Germinal center (tissue), 1 donor: ENCODE measurements around the gene HID1.
"Not testable (repeated sequence)": the region's sequence is repeated elsewhere in the genome, so short reads cannot be mapped to it uniquely, and the experiment has no call there.

ENCODE experiments used
- DNase-seq: peaks from one replicate; pipeline ENCODE4 v3.0.0; 2012; ENCODE audit warnings: mixed read lengths, low spot score

HID1 gene

DNA sequence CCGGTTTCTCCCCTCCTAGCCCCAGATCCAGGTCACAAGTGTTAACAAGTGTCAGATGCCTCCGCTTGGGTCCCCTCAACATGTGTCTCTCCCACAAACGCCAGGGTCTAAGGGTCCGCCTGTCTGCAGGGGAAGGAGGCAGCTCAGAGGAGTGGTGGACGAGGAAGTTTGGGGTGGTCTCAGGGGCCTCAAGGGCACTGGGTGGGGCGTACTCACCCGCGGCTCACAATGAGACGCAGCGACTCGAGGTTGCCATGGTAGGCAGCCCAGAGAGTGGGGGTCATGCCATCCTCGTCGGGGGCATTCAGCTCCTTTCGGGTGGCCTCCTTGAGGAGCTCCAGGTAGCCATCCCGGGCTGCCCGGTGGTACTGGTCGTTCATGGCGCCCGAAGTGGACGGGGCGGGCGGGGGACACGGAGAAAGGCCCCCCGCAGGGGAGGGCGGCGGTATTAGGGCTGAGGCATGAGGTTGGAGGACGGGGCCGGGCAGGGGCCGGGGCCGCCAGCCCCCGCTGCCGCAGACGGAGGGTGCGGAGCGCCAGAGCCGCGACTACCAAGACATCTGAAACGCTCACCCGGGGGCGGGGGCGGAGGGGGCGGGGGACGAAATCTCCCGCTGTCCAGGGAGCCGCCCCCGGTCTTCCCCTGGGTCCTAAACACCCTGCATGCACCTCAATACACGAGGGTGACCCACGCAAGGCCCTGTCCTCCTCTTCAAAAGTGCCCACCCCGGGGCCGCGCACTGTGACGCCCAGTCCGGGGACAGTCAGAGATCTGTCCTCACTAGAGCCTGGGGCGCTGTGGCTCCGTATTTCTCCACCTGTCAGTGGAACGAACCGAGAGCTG is 49.6 kb downstream of the HID1 start, which contains the start of gene USH1G:
Gene USH1G, minus strand, starts transcription at position 562 of the 844 bp plus-strand sequence. Its CDS starts 182 bp downstream, at position 380.
- no peak for DNase-seq

DNA sequence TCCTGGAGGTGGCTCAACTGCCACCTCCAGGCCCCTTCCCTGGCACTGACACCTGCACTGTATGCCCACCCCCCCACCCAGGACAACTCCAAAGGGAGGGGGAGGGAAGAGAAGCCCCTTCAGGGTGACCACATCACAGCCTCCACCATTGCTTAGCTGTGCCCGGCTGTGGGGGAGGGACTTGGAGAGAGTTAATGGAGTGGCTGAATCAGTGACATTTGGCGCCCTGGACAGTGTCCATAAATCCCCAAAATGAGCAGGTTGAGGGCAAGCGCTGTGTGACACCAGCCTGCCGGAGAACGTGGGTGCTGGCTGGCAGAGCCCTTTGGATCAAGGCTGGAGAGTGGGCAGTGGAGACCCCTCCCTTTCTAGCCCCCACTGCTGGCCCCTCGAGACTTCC is 50.4 kb downstream of the HID1 start:
- no peak for DNase-seq

DNA sequence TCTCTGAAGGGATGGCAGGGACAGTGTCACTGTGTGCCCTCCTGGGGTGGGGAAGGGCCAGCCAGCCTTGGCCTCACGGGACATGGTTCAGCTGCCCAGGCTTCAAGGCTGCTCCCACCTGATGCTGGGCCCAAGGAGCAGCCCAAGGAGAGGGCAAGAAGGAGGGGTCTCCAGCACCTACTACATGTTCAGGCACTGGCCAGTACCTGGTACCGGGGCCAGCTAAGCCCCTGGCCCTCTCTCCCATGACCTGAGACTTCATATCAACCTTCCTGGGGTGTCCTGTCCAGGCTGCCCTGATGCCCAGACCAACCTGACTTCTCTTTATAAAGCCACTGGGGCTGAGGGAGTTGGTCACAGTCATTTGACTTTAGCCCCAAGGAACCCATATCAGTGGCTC is 50.8 kb downstream of the HID1 start:
- DNase-seq, result no peak

DNA sequence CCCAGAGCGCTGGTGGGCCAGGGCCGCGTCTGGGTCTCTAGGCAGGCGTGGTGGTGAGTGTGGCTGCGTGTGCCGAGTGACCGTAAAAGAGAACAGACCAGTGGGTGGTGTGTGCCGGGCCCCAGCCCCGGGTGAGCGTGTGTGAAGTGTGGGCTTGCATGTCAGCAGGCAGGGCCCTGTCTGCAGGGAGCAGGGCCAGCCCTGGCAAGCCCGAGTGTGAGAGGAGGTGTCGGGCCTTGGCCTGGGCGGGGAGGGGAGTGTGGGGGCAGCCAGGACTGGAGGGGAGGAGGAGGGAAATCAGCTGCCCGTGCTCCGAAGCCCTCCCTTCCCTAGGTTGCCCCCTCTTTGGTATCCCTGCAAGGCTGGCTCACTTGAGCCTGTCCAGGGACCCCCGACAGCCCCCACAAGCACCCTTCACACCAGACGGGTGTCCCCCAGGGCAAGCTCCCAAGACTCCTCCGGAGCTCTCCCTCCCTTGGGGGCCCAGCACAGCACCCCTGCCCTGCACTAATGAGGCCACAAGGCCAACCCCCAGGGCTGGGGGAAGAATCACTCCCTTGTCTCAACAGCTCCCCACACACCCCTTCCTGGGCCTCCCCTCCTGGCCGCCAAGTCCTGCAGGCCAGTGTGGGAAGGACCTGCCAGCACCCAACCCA is 51.4 kb downstream of the HID1 start:
- DNase-seq, result no peak

DNA sequence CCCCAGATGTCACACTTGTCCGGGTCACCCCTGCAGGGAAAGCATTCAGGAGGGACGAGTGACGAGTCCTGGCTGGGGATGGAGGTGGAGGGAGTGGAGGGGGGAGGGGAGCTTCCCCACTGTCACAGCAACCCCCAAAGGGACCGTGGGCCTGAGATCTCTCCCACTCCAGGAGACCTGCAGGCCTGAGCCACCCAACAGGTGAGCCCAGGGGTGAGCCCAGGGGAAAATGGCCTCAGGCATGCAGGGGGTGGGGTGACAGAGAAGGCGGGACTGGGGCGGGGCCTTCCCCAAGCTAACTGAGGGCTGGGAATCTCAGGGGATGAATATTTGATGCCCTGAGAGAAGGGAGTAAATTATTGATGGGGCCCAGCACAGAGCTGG is 51.9 kb downstream of the HID1 start:
- no peak for DNase-seq

DNA sequence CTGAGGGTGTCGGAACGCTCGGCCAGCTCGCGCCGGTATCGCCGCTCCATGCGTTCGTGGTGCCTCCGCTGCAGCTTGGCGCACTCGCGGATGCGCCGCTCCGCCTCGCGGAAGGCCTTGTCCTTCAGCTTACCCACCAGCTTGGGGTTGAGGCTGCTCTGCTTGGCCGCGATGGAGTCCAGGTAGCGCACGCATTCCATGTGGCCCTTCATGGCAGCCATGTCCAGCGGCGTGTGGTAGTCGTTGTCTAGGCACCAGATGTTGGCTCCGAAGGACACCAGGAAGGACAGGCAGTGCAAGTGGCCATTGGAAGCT is 52.3 kb downstream of the HID1 start:
- DNase-seq, result no peak

DNA sequence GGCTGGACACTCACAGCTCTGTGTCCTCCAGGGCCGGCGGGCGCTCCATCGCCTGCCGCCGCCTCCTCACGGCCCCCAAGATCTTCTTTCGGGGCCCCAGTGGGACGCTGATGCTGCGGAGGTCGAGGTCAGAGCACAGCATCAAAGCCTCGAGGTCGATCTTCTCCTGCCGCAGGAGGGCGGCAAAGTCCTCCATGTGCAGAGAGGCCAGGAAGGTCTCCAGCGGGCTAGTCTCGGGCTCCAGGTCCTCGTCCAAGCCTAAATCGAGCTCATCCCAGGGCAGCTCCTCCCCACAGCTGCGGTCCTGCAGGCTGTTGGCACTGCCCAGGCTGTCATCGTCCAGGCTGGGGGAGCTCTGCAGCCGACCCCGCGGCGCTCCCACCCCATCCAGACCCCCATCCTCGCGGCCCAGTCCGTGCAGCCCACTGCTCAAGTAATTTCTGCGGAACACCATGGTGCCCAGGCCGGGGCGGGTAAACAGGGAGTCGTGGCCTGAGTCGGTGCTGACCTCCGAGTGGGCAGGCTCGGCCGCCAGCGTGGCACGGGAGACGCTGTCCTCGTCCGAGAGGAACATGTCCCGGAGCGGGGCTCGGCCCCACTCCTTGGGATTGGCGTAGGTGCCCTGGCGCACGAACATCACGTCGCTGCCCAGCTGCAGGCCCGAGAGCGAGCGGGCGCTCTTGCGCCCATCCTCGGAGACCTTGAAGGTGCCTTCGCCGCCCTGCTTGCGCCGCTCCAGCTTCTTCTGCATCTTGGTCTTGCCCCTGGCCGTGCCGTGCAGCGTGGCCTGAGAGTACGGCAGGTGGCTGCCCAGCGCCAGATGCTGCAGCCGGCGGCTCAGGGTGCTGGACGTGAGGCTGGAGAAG is 52.9 kb downstream of the HID1 start:
- no peak for DNase-seq

DNA sequence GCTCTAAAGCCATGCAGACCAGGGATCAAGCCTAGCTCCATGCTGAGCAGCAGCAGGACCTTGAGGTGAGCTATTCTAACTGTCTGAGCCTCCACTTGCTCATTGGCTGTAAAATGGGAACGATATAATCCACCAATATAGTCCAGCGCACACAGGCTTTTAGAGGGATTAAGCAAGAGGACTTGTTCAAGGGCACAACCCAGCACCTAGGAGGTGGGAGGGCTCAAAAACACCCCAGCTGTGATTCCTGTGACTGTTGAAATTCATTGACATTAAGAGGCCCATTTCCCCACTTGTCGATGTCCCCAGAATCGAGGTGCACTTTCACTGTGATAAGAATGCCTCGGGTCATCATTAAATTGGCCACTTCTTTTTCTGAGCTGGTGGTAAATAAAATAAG is 53.7 kb downstream of the HID1 start:
- DNase-seq, result no peak

DNA sequence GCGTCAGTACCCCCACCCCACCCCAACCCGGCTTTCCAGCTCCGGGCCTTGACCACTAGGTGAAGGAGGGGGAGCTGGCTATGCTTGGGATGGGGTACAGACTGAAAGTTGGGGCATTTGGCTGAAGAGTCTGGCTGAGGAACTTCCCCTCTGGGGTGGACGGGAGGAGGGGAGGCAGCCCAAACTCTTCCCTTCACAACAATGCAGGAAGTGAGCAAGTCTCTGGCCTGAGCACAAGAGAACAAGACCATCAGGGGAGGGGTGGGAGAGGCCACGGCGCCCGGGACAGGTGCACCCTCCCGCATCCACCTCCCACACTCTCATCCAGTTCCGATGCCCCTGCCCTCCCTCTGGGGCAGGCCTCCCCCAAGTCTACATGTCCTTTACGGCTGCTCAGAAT is 55.1 kb downstream of the HID1 start:
- no peak for DNase-seq

DNA sequence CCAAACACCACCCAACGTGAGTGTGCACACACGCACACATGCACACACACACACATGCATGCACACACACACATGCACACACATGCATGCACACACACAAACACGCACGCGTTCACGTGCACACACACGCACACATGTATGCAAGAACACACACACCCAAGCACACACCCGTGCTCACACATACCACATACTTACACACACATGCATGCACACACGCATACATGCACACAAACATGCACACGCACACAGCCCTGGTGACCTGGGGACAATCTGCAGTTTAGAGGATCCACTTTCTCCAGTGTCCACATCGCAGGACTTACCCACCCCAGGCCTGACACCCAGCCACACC is 55.7 kb downstream of the HID1 start:
- no peak for DNase-seq

DNA sequence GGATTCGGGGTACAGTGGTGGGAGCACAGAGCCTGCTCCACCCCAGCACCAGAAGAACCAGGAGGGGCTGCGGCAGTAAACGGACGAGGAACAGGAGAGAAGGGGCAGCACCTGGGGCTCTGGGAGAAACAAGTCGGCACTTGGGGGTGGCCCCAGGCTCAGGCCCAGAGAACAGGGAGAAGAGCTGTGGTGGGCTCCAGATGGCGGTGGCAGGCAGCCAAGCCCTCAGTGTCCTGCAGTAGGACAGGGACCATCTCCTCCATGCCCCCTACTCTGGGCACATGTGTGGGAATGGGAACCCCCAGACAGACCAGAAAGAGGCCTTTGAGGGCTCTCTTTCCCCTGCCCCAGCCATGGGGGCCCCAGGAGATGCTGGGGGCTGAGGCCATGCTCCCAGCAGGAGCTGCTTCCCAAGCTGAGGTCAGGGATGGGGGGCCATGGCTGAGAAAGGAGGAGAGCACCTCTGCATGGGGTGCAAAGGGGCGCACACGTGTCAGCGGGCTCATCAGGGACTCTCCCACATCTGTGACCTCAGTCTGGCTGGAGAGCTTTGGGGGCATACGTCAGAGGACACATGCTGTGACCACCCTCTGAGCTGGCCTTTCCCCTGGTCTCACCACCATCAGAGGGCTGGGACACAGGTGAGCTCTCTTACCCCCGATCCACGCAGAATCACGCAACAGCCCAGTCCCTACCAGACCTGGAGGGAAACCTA is 56.3 kb downstream of the HID1 start:
- DNase-seq, result no peak

DNA sequence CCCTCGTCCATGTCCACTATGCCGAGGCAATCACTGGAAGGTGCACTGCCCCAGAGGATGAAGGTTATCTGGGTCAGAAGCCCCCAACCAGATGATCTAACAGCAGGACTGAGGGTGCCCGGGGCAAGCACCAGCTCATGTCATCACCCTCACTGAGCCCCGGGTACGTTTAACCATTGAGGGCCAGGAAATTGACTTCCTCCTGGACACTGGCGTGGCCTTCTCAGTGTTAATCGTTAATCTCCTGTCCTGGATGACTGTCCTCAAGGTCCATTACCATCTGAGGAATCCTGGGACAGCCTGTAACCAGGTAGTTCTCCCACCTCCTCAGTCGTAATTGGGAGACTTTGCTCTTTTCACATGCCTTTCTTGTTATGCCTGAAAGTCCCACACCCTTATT is 61.1 kb downstream of the HID1 start:
- DNase-seq, result not testable (repeated sequence)

DNA sequence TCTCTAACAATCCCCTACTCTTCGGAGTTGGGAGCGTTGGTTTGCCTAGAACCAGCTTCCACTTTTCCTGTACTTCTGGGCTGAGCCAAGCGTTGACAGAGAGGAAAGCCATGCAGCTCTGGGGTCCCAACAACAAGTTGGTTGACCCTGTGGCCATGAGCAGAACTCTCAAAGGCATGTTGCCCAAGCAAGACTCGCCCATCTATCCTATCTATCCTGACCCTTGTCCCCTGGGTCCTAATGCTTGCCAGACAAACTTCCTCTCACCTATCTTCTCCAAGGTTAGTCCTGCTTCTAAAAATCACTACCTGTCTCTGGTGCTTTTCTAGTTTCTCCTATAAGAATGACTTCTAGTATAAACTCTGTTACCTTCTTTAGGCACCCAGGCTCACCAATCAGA is 63.5 kb downstream of the HID1 start:
- DNase-seq, result not testable (repeated sequence)

DNA sequence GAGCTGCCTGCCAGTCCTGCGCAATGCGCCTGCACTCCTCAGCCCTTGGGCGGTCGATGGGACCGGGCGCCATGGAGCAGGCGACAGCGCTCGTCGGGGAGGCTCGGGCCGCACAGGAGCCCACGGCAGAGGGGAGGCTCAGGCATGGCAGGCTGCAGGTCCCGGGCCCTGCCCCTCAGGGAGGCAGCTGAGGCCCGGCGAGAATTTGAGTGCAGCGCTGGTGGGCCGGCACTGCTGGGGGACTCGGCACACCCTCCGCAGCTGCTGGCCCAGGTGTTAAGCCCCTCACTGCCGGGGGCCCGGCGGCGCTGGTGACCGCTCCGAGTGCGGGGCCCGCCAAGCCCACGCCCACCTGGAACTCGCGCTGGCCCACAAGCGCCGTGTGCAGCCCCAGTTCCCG is 65.5 kb downstream of the HID1 start:
- DNase-seq, result no peak

DNA sequence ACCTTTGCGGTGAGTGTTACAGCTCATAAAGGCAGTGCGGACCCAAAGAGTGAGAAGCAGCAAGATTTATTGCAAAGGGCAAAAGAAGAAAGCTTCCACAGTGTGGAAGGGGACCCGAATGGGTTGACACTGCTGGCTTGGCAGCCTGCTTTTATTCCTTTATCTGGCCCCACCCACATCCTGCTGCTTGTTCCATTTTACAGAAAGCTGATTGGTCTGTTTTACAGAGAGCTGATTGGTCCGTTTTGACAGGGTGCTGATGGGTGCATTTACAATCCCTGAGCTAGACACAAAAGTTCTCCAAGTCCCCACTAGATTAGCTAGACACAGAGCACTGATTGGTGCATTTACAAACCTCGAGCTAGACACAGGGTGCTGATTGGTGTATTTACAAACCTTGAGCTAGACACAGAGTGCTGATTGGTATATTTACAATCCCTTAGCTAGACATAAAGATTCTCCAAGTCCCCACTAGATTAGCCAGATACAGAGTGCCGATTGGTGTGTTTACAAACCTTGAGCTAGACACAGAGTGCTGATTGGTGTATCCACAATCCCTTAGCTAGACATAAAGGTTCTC is 66.3 kb downstream of the HID1 start:
- not testable (repeated sequence) for DNase-seq

DNA sequence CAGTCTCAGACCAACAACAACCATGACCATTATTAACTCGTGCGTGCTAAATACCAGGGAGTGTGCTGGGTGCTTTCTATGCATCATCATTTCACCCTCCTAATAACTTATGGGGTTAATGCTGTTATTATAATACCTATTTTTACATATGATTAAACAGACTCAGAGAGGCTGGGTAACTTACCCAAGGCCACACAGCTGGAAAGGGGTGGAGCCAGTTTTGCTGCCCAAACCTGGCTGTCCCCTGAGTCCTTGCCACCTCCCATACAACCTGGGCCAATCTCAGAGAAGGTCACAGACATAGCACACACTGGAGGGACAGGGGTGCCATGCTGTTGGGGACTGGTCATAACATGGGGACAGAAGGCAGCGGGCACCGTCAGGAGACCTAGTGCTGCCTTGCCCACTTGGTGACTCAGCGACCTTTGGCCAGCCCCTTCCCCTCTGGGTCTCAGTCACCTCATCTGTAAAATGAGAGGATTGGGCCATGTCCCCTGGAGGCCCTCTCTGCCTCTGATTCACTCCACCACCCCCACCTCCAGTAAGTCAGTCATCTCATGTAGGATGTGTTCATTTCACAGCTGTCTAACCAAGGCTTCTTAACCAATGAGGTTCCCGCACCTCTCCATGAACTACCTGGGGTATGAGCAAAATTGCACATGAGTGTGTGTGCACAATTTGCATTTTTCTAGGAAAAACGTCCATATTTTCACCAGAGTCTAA is 67.7 kb downstream of the HID1 start:
- no peak for DNase-seq

DNA sequence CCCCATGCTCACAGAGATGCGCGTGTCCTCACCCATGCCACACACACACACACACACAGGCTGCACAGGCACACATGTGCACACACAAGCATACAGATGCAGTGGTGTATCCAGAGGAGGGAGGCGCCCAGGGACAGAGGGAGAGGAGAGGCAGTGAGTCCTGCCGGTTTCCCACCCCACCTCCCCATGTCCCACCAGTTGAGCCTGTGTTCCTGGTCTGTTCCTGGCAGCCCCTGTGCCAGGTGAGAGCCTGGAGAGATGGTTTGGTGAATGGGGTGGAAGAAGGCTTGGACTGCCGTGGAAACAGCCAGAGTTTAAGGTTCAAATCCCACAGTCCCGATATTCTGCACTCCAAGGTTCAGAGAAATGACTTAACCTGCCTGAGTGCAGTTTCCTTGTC is 68.9 kb downstream of the HID1 start:
- DNase-seq, result no peak

DNA sequence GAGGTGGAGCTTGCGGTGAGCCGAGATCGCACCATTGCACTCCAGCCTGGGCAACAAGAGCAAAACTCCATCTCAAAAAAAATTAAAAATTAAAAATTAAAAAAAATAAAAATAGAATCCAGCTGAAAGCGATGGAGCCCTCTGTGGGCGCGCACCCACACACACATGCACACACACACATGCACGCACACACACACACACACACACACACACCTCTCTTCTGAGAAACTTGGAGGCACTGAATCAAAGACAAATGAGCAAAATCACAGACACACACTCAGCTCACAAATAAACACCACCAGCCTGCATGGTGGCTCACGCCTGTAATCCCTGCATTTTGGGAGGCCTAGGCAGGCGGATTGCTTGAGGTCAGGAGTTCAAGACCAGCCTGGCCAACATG is 69.5 kb downstream of the HID1 start:
- no peak for DNase-seq

DNA sequence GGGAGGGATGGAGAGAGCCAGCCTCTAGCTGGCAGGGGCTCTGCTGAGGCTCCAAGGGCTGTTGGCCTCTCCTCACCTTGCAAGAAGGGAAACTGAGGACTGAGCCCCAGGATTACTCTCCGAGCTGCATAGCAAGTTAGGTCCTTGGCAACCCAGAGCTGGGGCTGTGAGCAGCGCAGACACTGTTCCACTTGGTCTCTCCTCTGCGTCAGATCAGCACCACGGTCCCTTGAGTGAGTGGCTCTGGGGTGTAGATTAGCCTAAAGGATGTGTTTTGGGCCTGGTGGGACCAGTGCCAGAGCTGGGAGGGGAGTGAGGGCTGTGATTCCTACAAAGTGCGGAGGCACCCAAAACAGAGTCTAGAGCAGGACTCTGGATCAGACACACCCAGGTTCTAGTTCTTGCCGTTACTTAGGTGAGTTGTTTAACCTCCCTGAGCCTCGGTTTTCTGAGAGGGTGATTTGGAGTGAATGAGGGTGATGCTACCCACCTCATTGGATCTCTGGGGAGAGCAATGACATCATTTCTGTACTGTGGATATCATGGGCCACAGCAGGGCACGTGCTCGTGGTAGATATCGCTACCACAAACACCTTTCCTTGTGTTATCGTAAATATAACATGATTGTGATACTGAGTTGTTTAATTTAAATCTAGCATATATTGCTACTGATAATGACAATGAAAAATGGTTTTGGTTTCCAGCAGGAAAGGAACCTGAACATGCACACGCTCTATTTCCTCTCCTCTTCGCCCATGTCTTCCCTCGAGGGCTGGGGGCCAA is 71.0 kb downstream of the HID1 start:
- DNase-seq, result no peak
